Epithelial cell of proximal tubule (primary cell): ENCODE measurements around the gene NKIRAS1. TPM values are rescaled to one million over a fixed set of nuclear protein-coding genes. Genes with fewer than 3 reads are reported as not detected.
"Not testable (repeated sequence)": the region's sequence is repeated elsewhere in the genome, so short reads cannot be mapped to it uniquely, and the experiment has no call there.

Experiments used
- DNase-seq: peaks from one replicate; pipeline ENCODE4 v3.0.0-alpha.2; 2011; ENCODE audit warnings: low read depth
- H3K4me3 ChIP-seq: 2 replicates; pipeline ENCODE4 v1.5.1; 2011; ENCODE audit warnings: low read depth, mild to moderate bottlenecking, low read length
- total RNA-seq: library from RNA; depleted of rRNA; stranded (reverse); fragments of >200 nt; gene quantifications from 2 replicates; pipeline ENCODE4 v1.2.3, GENCODE V29; 2015
- TF ChIP-seq, protein P1 (sequence below): conservative IDR thresholded peaks from 2 replicates; pipeline ENCODE4 v1.5.1; 2012; ENCODE audit warnings: low read depth, mild to moderate bottlenecking, low read length

NKIRAS1 gene
- total RNA-seq, 1 donor from 2014 or later: 5.9 TPM

DNA sequence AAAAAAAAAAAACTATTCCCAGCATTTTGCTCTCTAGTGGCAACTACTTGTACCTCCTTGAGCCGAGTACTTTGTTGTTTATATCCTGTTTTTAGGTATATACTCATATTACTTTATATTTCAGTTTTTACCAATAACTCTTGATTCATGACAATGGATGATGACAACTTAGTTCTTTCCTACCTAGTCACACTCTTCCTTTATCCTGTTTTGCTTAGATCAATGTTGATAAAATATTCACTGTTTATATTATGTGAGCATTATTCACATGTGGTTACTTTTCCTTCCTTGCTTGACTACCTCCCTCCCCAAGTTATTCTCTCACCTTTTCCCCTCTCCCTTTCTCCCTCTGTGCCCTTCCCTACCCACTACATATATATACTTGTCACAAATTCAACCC, 53.7 kb downstream of the NKIRAS1 start:
- no peak for DNase-seq
- no peak overlapping the region for H3K4me3 ChIP-seq
- TF ChIP-seq, protein P1, sequence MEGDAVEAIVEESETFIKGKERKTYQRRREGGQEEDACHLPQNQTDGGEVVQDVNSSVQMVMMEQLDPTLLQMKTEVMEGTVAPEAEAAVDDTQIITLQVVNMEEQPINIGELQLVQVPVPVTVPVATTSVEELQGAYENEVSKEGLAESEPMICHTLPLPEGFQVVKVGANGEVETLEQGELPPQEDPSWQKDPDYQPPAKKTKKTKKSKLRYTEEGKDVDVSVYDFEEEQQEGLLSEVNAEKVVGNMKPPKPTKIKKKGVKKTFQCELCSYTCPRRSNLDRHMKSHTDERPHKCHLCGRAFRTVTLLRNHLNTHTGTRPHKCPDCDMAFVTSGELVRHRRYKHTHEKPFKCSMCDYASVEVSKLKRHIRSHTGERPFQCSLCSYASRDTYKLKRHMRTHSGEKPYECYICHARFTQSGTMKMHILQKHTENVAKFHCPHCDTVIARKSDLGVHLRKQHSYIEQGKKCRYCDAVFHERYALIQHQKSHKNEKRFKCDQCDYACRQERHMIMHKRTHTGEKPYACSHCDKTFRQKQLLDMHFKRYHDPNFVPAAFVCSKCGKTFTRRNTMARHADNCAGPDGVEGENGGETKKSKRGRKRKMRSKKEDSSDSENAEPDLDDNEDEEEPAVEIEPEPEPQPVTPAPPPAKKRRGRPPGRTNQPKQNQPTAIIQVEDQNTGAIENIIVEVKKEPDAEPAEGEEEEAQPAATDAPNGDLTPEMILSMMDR: no peak

DNA sequence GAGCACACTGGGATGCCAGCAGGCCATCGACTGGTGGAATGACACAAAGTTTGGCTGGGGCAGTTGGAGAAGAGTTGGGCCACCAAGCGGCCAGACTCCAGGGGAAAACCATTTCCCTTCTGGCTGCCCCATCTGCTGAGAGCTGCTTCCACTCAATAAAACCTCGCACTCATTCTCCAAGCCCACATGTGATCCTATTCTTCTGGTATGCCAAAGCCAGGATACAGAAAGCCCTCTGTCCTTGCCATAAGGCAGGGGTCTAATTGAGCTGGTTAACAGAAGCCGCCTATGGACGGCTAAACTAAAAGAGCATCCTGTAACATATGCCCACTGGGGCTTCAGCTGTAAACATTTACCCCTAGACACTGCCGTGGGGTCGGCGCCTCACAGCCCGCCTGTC, 55.1 kb downstream of the NKIRAS1 start:
- TF ChIP-seq, protein P1: no peak
- no peak overlapping the region for H3K4me3 ChIP-seq
- DNase-seq: no peak

DNA sequence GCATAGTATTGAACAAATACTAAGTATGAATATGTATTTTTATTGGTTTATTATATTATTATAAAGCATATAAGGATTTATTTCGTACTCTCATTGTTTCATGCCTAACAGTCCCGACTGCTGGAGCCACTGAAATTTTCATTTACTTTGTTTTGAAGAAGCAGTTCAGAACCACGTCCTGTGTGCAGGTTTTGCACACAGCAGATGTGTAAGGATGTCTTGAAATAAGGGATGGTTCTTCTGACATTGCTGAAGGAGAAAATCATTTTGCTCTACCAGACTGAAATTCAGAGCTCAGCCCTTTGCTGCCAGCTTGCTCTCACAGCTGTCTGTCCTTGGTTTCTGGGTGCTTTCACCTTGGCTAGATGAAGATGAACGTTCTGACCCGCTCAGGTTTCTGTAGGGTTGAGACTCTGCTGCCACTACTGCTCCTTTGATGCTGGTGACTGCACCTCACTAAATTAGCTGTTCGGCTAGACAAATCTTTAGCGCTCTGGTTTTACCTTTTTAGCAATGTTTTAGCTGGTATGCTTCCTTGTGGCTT, 56.9 kb downstream of the NKIRAS1 start:
- TF ChIP-seq, protein P1: no peak
- DNase-seq: no peak
- no peak overlapping the region for H3K4me3 ChIP-seq

DNA sequence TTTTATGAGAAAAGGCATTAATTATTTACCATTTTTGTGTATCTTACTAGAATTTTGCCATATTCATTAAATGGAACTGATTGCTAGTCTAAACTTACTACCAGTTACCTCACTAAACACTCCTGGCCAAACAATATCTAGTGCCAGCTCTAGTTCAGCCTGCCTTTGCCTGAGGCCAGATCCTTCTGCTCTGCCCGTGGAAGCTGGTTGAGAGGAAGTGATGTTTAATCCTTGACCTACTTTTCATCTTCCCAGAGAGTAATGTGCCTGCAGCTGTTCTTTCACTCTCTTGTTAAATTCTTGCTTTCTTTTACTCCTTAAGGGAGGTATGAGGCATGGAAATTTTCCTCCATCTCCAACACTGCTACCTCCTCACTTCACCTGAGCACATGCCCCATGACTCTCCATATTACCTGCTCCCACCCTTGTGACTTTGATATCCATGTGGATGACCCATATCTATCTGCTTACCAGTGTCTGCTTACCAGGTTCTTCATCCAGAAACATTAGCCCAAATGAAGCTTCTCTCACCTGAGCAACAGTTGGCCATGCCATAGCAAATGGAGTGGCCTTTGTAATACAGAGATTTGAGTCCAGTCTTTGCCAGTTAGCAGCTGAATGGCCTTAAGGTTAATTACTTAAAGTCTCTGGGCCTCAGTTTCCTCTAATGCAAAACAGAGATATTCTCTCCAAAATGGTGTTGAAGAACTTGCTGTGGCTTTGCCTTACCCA, 57.6 kb downstream of the NKIRAS1 start:
- H3K4me3 ChIP-seq: no peak overlapping the region
- TF ChIP-seq, protein P1: no peak
- no peak for DNase-seq

DNA sequence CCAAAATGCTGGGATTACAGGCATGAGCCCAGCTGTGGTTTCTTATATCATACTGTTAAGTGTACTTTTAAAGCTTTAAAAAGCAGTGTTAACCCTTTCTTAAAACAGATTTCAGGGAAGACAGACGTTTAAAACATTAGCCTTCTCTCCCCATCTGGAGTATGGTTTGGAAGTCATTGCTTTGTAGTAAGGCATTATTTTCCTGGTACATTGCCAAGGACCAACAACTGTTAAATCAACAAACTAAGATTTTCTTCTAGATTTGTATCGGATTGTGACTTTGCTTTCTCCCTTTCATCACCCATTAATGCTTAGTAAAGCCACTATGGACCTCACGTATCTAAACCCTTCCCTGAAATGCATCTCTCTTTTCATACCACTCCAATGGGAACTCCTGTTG, 60.5 kb downstream of the NKIRAS1 start:
- no peak for DNase-seq
- TF ChIP-seq, protein P1: no peak
- H3K4me3 ChIP-seq: no peak overlapping the region

DNA sequence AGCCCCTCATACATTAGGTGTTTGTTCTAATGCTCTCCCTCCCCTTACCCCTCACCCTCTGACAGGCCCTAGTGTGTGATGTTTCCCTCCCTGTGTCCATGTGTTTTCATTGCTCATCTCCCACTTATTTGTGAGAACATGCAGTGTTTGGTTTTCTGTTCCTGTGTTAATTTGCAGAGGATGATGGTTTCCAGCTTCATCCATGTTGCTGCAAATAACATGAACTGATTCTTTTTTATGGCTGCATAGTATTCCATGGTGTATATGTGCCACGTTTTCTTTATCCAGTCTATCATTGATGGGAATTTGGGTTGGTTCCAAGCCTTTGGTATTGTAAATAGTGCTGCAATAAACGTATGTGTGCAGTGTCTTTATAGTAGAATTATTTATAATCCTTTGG, 67.3 kb downstream of the NKIRAS1 start:
- H3K4me3 ChIP-seq, DNase-seq: not testable (repeated sequence)

DNA sequence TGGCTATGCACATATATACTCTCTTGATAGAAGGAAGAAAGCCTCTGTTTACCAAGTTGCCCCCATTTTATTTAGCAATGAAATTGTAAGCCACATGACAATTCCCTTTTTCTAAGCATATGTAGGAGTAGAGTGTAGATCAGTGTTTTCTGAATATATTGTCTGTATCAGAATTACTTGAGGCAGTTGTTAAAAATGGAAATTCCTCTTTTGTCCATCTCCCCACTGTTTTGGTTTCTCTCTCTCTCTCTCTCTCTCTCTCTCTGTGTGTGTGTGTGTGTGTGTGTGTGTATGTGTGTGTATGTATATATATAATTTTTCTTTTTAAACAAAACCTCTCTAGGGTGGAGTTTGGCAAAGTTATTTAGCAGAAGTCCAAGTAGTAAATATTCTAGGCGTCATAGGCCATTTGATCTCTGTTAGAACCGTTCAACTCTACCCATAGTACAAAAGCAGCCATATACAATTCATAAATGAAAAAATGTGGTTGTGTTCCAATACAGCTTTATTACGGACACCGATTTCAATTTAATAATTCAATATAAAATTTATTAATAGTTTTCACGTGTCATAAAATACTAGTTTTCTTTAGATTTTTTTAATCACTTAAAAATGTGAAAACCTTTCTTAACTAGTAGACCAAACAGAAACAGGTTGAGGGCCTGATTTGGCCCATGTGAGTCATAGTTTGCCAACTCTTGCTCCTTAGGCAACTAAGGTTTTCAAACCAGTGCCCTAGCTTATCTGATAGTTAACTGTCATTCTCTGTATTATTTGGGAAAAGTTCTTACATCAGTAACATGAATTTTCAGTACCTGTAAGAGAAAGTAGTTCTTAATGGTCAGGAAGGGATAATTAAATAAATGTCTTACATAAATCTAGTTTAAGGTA, 71.2 kb downstream of the NKIRAS1 start:
- no peak overlapping the region for H3K4me3 ChIP-seq
- TF ChIP-seq, protein P1: no peak
- DNase-seq: no peak
